ENCODE measurements around the gene MNAT1. TPM values are rescaled to one million over a fixed set of nuclear protein-coding genes. Genes with fewer than 3 reads are reported as not detected.

The MNAT1 gene
- total and polyA plus RNA-seq, 9 of the 15 experiments (the other 6 are each of a cell fraction or from before 2014, with no cell fraction given): 37.8 to 83.3 (median 60.4) TPM

DNA sequence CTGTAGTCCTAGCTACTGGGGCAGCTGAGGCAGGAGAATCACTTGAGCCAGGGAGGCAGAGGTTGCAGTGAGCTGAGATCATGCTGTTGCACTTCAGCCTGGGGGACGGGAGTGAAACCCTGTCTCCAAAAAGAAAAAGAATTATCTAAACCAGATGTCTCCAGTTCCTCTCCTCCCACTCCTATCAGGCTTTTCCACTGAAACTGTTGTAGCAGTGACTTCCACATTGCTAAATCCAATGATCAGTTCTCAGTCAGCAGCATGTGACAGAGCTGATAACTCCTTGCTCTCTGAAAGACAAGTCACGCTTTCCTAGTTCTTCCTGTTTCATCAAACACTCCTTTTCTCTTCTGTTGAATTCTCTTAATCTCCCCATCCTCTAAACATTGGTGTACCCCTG is 255.0 kb downstream of the MNAT1 start (continued):
- TF ChIP-seq, protein P1, sequence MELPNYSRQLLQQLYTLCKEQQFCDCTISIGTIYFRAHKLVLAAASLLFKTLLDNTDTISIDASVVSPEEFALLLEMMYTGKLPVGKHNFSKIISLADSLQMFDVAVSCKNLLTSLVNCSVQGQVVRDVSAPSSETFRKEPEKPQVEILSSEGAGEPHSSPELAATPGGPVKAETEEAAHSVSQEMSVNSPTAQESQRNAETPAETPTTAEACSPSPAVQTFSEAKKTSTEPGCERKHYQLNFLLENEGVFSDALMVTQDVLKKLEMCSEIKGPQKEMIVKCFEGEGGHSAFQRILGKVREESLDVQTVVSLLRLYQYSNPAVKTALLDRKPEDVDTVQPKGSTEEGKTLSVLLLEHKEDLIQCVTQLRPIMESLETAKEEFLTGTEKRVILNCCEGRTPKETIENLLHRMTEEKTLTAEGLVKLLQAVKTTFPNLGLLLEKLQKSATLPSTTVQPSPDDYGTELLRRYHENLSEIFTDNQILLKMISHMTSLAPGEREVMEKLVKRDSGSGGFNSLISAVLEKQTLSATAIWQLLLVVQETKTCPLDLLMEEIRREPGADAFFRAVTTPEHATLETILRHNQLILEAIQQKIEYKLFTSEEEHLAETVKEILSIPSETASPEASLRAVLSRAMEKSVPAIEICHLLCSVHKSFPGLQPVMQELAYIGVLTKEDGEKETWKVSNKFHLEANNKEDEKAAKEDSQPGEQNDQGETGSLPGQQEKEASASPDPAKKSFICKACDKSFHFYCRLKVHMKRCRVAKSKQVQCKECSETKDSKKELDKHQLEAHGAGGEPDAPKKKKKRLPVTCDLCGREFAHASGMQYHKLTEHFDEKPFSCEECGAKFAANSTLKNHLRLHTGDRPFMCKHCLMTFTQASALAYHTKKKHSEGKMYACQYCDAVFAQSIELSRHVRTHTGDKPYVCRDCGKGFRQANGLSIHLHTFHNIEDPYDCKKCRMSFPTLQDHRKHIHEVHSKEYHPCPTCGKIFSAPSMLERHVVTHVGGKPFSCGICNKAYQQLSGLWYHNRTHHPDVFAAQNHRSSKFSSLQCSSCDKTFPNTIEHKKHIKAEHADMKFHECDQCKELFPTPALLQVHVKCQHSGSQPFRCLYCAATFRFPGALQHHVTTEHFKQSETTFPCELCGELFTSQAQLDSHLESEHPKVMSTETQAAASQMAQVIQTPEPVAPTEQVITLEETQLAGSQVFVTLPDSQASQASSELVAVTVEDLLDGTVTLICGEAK (IDR thresholded peaks at IDR 0.05): no peak
- TF ChIP-seq, protein P1 (CRISPR knock-in tag; IDR thresholded peaks at IDR 0.05): no peak
- TF ChIP-seq, protein P2, sequence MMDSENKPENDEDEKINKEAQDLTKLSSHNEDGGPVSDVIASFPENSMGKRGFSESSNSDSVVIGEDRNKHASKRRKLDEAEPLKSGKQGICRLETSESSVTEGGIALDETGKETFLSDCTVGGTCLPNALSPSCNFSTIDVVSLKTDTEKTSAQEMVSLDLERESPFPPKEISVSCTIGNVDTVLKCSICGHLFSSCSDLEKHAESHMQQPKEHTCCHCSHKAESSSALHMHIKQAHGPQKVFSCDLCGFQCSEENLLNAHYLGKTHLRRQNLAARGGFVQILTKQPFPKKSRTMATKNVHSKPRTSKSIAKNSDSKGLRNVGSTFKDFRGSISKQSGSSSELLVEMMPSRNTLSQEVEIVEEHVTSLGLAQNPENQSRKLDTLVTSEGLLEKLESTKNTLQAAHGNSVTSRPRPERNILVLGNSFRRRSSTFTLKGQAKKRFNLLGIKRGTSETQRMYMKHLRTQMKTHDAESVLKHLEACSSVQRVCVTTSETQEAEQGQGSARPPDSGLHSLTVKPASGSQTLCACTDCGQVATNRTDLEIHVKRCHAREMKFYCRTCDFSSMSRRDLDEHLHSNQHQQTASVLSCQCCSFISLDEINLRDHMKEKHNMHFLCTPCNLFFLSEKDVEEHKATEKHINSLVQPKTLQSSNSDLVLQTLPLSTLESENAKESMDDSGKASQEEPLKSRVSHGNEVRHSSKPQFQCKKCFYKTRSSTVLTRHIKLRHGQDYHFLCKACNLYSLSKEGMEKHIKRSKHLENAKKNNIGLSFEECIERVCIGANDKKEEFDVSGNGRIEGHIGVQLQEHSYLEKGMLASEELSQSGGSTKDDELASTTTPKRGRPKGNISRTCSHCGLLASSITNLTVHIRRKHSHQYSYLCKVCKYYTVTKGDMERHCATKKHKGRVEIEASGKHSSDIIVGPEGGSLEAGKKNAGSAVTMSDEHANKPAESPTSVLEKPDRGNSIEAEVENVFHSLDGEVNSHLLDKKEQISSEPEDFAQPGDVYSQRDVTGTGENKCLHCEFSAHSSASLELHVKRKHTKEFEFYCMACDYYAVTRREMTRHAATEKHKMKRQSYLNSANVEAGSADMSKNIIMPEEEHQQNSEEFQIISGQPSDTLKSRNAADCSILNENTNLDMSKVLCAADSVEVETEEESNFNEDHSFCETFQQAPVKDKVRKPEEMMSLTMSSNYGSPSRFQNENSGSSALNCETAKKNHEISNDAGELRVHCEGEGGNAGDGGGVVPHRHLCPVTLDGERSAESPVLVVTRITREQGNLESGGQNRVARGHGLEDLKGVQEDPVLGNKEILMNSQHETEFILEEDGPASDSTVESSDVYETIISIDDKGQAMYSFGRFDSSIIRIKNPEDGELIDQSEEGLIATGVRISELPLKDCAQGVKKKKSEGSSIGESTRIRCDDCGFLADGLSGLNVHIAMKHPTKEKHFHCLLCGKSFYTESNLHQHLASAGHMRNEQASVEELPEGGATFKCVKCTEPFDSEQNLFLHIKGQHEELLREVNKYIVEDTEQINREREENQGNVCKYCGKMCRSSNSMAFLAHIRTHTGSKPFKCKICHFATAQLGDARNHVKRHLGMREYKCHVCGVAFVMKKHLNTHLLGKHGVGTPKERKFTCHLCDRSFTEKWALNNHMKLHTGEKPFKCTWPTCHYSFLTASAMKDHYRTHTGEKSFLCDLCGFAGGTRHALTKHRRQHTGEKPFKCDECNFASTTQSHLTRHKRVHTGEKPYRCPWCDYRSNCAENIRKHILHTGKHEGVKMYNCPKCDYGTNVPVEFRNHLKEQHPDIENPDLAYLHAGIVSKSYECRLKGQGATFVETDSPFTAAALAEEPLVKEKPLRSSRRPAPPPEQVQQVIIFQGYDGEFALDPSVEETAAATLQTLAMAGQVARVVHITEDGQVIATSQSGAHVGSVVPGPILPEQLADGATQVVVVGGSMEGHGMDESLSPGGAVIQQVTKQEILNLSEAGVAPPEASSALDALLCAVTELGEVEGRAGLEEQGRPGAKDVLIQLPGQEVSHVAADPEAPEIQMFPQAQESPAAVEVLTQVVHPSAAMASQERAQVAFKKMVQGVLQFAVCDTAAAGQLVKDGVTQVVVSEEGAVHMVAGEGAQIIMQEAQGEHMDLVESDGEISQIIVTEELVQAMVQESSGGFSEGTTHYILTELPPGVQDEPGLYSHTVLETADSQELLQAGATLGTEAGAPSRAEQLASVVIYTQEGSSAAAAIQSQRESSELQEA (IDR thresholded peaks at IDR 0.05; ENCODE audit: low read depth): no peak
- TF ChIP-seq ERF (CRISPR knock-in tag; IDR thresholded peaks at IDR 0.05) (no peak), SMC3 (conservative IDR thresholded peaks at IDR 0.05; ENCODE audit: insufficient read depth, low read depth, low read length) (no peak), ZNF77 (CRISPR knock-in tag; IDR thresholded peaks at IDR 0.05) (no peak), MAFF (IDR thresholded peaks at IDR 0.05; ENCODE audit: low read length) (no peak)
- TF ChIP-seq, protein P3, sequence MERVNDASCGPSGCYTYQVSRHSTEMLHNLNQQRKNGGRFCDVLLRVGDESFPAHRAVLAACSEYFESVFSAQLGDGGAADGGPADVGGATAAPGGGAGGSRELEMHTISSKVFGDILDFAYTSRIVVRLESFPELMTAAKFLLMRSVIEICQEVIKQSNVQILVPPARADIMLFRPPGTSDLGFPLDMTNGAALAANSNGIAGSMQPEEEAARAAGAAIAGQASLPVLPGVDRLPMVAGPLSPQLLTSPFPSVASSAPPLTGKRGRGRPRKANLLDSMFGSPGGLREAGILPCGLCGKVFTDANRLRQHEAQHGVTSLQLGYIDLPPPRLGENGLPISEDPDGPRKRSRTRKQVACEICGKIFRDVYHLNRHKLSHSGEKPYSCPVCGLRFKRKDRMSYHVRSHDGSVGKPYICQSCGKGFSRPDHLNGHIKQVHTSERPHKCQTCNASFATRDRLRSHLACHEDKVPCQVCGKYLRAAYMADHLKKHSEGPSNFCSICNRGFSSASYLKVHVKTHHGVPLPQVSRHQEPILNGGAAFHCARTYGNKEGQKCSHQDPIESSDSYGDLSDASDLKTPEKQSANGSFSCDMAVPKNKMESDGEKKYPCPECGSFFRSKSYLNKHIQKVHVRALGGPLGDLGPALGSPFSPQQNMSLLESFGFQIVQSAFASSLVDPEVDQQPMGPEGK (CRISPR knock-in tag; IDR thresholded peaks at IDR 0.05; ENCODE audit: borderline replicate concordance): no peak

All from K562 (cell line).